OCI-M1 (cell line): ENCODE measurements around the gene AQP12A.
"Not testable (repeated sequence)": the region's sequence is repeated elsewhere in the genome, so short reads cannot be mapped to it uniquely, and the experiment has no call there.

Experiments used
- DNase-seq: peaks from one replicate; lab custom pipeline; 2025; lab: John Stamatoyannopoulos, UW

AQP12A gene

DNA sequence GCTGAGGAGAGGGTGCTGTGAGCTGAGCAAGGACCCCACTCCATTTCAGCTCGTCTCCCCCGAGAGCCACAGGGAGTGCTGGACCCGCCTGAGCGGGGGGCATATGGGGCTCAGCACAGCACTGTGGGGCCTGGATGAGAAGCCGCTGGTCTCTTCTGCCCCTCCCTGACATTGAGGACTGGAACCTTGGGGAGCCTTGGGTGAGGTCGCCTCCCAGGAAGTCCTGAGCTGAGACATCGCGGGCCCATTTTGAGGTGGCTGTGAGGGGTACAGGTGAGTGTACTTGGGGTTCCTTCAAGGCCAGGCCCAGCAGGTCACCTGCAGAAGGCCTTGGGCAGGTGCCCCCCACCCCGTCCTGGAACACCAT lies 3.1 kb upstream of the AQP12A start:
- DNase-seq = no peak

DNA sequence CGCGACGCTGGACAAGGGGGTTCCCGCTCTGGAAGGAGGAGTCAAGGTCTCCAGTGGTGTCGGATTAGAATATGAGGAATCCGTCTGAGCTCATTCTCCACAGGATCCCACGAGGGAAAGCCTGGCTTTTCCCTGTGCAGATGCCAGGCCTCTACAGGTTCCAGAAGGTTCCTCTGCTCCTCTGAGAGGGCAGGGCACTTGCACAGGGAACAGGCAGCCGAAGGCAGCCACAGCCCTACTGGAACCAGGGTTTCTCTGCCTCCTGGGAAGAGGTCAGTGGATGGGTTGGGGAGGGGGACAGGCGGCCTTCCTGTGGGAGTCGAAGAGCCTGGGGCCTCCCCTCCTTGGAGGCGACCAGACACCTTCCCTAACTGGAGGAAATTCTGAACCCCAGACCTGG lies 1.7 kb upstream of the AQP12A start:
- no peak for DNase-seq

DNA sequence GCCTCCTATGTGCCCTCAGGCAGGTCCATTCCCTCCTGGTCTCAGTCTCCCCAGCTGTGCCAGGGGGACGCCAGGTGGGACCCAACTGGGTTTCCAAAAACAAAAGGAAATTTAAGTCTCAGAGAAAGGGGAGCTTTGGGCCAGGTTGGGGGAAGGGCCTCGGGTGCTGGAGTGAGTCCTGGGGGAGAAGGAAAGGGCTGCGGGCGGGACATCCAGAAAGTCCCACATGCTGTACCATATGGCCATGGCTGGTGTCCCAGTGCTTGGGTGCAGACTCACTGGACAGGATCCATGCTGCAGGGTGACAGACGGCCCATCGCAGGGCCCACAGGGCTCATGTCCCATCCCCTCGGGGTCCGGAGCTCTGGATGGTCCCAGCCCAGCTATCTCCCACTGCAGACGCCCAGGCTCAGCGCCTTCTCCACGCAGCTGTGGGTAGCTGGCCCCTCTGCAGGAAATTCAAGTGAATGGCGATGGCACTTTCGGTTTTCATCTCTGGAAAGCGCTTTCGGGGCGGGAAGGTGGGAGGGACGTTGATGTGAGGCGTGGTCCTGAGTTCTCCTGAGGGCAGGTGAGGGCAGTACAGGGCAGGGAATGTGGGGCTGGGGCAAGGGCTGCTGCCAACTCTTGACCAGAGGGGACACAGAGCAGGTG lies 1.1 kb upstream of the AQP12A start:
- DNase-seq = not testable (repeated sequence)

DNA sequence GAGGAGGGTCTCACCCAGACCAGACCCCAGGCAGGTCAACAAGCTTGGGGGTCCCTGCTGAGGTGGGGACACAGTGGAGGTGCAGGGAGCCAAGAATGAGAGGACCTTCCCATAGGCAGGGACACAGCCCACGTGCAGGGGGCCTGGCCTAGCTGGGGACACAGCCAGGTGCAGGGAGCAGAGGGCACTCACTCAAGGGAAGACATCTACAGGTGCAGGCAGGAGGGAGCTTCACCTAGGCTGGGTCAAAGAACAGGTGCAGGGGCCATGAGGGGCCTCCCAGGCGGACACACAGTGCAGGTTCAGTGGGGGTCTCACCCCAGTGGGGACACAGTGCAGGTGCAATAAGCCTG lies 615 bp upstream of the AQP12A start:
- not testable (repeated sequence) for DNase-seq

DNA sequence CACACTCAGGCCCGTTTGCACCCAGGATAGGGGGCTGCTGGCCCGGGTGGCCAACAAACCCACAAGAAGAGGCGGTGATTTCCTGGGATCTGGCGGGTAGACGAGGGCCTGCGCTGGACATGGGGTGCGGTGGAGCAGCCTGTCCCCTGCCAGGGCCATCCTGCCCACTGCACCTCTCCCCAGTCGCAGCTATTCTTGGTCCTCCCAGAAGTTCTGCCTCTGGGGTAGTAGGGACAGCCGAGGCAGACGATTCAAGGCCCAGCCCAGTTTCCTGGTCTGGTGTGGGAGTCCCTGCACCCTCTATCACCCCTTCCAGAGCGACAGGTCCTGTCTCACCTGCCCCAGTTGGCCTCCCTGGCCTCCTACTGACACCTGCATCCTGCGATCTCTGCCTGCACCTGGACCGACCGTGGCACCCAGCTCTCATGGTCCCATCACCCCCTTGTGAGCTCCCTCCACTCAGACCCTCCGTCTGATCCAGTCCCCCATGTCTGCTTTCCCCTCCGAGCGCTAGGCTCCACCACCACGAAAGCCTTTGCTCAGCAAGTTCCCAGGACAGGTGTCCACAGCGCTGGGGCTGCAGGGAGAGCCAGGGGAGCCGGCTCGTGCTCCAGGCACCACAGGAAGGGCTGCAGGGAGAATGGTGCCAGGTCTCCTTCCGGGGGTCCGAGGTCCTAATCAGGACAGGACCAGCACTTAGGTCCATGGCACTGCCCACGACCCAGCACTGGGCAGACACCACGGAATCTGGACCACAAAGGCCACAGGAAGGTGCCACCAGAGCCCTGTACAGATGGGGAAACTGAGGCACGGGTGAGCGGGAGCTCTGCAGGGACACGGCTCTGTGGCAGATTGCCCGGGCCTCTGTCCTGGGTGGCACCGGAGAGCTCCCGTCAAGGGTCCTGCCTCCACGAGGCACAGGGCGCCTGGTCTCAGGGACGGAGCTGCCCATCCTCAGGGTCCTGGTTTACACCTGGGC lies 1.2 kb downstream of the AQP12A start:
- DNase-seq = not testable (repeated sequence)

DNA sequence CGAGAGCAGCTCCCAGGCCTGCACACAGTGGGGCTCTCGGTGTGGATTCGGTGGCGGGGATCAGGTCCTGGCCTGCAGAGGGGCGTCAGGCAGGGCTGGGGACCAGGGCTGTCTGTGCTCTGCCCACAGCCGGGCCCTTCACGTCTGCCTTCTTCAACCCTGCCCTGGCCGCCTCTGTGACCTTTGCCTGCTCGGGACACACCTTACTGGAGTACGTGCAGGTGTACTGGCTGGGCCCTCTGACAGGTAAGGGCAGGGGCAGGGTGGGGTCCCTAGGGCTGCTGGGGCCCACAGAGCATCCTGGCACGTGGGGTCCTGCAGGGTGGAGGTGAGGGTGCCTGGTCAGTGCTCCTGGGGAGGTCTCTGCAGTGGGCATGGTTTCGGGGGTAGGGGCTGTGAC lies 2.6 kb downstream of the AQP12A start:
- DNase-seq = not testable (repeated sequence)

DNA sequence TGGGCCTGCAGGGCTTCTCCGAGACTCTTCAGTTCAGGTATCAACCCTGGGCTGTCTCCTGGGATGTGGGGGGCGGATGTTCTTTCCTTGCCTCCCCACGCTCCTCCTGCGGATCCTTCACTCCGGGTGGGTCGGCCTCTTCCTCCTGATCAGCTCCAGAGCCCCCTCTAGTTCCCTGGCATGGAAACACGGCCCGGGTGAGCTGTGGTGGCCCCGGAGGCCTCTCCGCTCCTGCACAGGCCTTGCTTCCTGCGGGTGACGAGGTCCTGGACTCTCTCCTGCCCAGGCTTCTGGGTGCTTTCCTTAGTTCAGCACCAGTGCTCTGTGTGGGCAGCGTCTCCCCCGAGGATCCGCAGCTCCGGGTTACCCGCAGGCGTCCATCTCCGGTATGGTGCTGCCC lies 3.9 kb downstream of the AQP12A start:
- not testable (repeated sequence) for DNase-seq

DNA sequence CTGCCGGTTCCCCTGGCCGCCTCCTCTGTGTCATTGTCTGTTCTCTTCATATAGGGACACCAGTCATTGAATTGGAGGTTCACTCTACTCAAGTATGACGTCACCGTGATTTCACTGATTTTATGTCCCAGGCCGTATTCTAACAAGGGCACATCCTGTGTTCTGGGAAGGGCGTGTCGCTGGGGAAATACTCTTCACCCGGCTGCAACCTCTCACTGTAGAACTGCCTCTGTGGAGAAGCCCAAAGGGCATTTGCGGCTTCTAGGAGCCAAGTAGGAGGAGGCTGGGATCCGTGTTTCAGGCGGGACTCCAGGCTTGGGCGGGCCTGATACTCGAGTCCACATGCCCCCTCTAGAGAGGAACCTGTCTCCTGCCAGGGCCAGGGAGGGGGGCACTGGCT lies 4.8 kb downstream of the AQP12A start:
- DNase-seq = not testable (repeated sequence)

DNA sequence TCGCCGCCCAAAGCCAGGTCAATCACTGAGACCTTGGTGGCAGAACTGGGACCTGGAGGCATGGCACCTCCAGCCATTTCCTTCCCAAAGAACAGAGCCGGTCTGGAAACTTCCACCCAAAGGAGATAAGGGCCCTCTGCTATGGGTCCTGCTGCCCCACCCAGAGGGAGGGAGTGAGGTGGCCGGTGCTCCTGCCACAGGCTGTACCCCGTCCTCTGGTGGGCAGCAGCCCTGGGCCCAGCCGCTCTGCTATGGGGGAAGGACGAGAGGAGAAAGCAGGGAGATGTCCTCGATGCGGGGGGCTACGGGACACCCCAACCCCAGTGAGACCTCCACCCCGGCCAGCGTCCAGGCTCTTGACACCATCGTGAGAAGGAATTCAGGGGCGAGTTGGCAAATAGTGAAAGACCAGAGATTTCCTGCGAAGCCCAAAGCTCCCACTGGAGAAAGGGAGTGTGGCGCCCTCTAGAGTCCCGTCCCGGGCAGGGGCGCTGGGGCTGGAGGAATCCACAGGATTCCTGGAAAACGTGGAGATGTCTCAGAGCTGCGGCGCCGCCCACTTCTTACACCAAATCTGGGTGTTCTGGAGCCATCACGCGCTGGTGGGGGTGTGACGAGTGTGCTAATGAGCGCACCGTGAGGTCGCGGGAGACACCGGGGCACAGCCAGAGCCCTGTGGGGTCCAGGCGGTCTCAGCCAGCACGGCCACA lies 7.3 kb downstream of the AQP12A start:
- DNase-seq = not testable (repeated sequence)

DNA sequence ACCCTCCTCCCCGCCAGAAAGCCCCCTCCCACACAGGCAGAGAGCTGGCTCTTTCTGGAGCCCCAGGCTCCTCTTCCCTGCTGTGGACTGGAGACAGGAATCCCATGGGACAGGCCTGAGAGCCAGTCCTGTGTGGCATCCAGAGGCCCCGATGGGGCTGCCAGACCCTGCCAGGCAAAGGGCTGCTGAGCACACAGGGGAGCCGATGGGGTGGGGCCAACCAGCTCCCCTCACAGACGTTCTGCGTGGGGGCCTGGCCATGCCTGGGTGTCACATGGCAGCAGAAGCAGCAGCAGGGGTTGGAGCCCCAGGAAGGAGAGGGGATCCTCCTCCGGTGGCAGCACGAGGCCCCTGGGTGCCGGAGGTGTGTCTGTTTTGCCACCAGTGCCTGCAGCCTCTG lies 8.2 kb downstream of the AQP12A start:
- DNase-seq = not testable (repeated sequence)

DNA sequence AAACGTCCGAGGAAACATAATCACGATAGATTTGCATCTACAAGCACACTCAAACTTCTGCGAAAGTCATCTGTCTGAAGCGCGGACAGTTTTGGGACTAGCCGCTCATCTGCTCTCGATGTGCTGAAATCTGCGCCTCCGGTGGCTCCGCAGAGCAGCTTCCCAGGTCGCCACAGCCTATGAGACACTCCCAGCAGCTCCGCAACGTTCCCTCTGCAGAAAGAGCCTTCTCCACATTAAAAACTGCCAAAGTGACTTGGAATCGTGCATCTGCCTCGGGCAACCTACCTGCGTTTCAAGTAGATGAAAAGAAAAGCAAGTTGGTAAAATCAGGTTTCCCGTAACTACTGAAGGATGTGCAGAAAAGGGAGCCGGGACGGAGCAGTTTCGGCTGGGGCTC lies 8.9 kb downstream of the AQP12A start:
- not testable (repeated sequence) for DNase-seq

DNA sequence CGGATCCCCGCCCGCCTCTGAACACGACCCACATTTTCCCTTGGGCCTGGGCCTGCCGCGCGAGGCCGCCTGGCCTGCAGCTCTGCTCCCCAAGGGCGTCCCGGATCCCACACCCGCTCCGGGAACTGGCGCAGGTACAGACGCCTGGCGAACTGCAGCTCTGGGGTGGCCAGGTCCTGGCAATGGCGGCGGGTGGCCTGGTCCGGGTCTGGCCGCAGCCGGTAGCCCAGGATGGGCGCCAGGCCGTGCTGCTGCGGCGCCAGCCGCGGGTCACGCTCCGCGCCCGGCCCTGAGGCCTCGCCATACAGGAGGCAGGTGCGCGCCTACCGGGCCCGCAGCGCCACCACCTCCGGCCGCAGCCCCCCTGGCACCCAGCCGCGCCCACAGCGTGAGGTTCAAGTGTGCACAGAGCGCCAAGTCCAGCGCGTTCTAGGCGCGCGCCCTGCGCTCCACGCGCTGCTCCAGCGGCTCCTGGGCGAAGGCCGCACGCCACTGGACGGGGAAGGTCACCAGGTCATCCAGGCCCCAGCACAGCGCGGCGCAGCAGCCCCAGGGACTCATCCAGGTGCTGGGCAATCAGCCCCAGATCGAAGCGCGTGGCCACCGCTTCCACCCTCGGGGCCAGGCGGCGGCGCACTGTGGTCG lies 9.5 kb downstream of the AQP12A start:
- no peak for DNase-seq

DNA sequence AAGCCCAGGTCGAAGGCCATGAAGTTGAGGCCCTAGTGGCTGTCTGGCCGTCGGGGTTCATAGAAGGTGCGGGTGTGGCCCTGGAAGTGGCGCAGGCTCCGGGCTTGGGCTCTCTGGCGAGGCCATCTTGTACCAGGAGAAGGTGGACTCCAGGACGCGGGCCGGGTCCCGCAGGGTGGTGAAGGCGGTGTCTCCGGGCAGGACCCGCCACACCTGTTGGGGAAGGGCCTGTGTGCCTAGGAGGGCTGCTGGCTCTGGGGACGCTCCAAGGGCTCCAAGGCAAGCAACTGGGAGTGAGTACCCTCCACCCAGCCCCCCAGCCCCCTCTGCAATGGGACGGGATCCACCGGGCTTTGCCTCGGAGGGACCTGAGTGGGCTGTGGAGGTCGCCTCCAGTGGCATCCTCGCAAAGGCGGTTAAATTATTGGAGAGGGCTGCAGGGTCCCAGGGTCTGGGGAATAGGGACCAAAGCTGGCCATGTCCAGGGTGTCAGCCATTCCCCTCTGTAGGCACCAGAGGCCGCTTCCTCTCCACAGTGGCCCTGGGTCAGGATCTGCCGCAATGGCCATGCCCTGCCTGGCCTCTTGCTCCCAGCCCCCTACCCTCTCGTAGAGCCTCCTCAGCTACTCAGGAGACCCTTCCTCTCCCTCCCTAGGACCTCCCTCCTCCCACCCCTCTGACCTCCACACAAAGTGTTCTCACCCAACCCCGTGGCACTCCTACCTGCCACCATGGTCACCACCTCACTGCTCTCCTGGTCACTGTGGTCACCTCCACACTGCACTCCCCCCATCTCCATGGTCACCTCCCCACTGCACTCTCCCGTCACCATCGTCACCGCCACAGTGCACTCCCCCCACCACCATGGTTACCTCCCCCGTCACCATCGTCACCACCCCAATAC lies 10.3 kb downstream of the AQP12A start:
- no peak for DNase-seq

DNA sequence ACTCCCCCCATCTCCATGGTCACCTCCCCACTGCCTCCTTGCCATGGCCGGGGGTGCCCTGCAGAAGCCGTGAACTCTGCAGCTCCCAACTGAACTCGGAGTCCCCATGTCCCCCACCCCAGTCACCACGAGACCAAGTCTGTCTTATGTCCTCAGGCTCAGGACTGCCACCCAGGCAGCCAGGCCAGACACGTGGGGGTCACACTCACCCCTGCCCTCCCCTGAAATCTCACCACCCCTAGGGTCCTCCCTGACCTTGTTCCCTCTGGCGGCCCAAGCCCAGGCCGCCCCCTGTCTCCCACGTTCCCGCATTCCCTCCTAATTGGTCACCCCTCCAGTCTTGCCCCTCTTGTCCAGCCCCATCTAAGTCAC lies 11.0 kb downstream of the AQP12A start:
- DNase-seq = no peak

DNA sequence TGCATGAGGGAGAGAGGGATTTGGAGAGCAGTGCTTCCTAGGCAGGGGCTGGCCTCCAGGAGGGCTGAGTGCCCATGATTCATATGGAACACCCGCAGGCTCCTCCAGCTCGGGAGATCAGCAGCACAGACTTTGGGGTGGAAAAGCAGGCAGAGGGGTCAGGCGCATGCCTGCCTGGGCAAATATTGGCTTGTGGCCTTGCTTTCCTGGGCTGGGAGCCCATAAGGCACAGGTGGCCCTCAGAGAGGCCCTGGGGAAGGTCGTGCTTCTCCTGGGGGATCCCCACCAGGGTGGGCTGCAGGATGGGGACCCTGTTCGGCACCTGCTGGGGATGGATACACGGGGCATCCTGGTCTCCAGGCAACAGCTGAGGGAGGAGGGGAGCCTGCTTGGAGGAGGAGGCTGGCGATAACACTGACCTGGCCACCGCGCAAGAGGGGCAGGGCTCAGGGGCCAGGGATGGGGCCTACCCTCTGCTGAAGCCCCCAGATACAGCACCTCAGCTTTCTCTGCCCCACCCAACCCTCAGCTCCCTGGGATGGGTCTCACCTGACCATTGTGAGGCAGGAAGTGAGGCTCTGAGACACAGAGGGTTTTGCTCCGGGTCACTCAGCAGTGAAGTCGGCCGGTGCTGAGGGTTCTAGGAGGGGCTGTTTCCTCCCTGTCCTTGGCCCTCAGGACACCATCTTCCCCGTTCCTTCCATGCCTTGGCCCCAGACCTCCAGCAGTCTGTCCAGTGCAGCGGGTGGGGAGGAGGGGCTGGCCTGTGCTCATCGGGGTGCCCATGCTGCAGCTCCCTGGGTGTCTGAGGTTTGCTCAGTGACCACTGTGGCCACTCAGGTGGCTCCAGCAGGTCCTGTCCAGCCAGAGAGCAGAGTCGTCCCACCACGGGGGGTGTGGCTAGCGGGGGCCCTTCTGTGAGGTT lies 12.0 kb downstream of the AQP12A start:
- no peak for DNase-seq

DNA sequence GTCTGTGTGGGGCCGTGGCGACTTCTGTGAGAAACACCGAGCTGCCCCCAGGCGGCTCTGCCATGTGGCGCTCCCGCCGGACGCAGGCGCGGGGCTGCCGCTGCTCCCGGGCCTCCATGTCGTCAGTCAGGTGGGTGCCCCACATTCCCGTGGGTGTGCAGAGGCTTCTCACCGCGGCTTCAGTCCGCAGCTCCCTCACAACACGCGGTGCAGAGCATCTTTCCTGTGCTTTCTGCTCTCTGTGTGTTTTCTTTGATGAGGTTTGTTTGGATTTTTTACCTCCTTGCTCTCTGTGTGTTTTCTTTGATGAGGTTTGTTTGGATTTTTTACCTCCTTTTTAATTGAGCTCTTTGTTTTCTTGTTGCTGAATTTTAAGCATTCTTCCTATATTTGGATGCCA lies 13.0 kb downstream of the AQP12A start:
- DNase-seq = no peak

DNA sequence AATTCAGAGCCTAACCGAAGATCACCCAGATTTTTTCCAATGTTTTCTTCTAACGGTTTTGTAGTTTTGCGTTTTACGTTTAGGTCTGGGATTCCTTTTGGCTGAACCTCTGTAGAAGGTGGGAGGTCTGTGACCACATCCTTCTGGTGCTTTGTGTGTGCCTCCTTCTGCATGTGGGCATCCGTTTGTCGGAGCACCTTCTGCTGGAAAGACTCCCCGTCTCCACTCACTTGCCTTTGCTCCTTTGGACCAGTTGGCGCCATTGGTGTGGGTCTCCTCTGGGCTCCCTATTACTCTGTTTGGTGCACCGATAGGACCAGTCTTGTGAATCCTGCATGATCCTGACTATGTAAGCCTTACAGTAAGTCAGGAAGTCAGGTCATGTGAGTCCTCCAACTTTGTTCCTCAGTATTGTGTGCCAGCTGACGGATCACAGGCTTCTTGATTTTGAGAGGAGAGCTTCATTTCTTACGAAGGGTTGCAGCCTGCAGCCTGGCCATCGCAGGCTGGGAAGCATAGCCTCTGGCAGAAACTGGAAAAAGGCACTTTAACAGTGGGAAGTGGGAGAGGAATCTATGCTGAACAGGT lies 13.6 kb downstream of the AQP12A start:
- no peak for DNase-seq

DNA sequence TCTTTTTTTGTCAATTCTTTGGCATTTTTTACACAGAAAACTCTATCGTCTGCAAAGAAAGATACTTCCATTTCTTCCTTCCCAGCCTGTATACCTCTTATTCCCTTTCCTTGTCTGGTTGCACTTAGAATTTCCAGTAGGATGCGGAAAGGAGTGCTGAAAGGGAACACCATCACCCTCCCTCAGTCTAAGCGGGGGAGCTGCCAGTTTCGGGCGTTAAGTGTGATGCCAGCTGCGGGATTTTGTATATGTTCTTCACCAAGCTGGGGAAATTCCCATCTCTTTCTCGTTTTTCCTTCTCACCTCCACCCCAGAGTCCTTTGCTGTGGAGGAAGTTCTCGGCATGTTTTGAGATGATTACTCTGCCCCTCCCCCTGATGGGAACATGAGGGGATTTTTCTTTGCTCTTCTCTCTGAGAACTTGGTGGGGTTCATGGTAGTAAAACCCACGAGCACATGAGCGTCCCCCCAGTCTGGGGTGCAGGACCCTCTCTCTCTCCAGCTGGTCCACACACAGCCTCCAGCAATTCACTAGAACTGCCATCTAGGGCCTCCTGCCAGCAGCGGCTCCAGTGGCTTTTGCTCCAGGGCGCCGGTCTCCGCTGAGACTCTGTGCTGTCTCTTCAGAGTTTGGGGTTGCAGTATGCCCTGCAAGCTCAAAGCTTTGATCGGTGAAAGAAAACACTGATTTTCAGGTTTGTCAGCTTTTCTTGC lies 15.5 kb downstream of the AQP12A start:
- no peak for DNase-seq

DNA sequence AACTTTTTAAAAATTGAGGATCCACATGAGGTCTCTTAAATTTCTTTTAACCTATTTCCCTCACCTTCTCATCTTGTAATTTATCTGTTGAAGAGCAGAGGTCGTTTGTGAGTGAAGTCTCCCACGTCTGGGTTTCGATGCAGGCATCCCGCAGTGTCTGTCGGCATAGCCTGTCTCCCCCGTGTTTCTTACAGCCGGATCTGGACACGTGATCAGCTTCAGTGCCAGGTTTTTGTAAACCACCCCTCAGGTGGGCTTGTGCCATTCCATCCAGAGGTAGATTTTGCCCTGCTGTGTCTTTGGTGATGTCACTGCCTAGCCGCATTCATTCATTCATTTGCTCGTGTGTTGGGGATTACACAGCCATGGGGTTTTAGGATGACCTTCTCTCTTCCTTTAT lies 16.2 kb downstream of the AQP12A start:
- no peak for DNase-seq
